HL-60 (cell line): ENCODE data around the gene PREB.

Experiments
- DNase-seq, 2 experiments: peaks; one replicate each; pipeline ENCODE4 v3.0.0-alpha.2; 2010 to 2020; ENCODE audit warnings: low read depth in 1 of 2, low spot score in 1 of 2
- H3K27ac ChIP-seq: fragments of 250-450 bp; sonication (Bioruptor Pico); replicated peaks from 2 replicates; pipeline ENCODE4 v1.5.1; 2020; ENCODE audit warnings: mild to moderate bottlenecking, moderate library complexity
- H3K27me3 ChIP-seq: fragments of 250-450 bp; sonication (Bioruptor Pico); 2 replicates; pipeline ENCODE4 v1.5.1; 2021; ENCODE audit warnings: mild to moderate bottlenecking, moderate library complexity; ENCODE audit not compliant: insufficient read depth, poor library complexity, severe bottlenecking
- H3K4me3 ChIP-seq: replicated peaks from 2 replicates; pipeline ENCODE4 v1.5.1; 2011; ENCODE audit warnings: mild to moderate bottlenecking, control low read depth, low read length; ENCODE audit not compliant: insufficient read depth
- GABPA ChIP-seq: IDR thresholded peaks from 2 replicates; pipeline ENCODE4 v1.6.1; 2012; ENCODE audit warnings: low read depth
- POLR2AphosphoS5 ChIP-seq: IDR thresholded peaks from 2 replicates; pipeline ENCODE4 v1.6.1; 2012; ENCODE audit warnings: low read depth
- SPI1 ChIP-seq: IDR thresholded peaks from 2 replicates; pipeline ENCODE4 v1.6.1; 2012; ENCODE audit warnings: low read depth, mild to moderate bottlenecking, borderline replicate concordance
- TF ChIP-seq, protein P1 (sequence below): IDR thresholded peaks from 2 replicates; pipeline ENCODE4 v1.6.1; 2012; ENCODE audit warnings: low read depth; ENCODE audit not compliant: insufficient replicate concordance
- TF ChIP-seq, protein P2 (sequence below): IDR thresholded peaks from one replicate; pipeline ENCODE4 v1.5.1; 2011; ENCODE audit warnings: low read length, control low read depth, inconsistent platforms; ENCODE audit not compliant: insufficient read depth

Gene PREB

DNA sequence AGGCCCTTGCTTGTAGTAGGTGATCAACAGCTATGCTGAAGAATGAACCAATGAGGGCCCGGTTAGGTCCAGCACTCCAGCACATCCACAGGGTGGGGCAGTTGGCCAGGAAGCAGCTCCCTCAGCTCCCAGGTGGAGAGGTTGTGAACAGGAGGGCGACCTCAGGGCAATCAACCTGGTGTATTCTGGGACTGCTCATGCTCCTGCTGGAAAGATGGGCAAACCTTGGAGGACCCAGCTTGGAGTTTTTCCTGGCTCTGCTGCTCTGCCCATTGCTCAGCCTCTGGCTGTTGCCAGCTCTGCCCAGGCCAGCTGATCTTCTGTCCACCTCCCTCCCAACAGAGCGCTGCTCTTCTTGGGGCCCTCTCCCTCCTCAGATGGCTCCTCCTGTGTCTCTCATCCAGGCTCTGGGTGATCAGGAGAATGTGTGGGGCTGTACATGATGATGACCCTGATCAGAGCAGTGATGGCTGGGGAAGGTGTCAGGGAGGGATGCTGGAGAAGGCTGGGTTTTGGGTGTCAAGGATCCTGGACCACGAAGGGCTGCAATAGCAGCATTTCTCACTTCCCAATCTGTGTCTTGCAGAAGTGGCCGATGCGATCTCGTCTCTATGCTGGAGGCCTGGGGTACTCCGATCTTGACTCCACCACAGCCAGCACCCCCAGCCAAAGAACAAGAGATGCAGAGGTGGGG lies 17.8 kb upstream of the PREB start:
- no peak for TF ChIP-seq GABPA
- TF ChIP-seq SPI1: no peak
- TF ChIP-seq, protein P1, sequence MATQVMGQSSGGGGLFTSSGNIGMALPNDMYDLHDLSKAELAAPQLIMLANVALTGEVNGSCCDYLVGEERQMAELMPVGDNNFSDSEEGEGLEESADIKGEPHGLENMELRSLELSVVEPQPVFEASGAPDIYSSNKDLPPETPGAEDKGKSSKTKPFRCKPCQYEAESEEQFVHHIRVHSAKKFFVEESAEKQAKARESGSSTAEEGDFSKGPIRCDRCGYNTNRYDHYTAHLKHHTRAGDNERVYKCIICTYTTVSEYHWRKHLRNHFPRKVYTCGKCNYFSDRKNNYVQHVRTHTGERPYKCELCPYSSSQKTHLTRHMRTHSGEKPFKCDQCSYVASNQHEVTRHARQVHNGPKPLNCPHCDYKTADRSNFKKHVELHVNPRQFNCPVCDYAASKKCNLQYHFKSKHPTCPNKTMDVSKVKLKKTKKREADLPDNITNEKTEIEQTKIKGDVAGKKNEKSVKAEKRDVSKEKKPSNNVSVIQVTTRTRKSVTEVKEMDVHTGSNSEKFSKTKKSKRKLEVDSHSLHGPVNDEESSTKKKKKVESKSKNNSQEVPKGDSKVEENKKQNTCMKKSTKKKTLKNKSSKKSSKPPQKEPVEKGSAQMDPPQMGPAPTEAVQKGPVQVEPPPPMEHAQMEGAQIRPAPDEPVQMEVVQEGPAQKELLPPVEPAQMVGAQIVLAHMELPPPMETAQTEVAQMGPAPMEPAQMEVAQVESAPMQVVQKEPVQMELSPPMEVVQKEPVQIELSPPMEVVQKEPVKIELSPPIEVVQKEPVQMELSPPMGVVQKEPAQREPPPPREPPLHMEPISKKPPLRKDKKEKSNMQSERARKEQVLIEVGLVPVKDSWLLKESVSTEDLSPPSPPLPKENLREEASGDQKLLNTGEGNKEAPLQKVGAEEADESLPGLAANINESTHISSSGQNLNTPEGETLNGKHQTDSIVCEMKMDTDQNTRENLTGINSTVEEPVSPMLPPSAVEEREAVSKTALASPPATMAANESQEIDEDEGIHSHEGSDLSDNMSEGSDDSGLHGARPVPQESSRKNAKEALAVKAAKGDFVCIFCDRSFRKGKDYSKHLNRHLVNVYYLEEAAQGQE: no peak
- no peak for TF ChIP-seq POLR2AphosphoS5
- TF ChIP-seq, protein P2, sequence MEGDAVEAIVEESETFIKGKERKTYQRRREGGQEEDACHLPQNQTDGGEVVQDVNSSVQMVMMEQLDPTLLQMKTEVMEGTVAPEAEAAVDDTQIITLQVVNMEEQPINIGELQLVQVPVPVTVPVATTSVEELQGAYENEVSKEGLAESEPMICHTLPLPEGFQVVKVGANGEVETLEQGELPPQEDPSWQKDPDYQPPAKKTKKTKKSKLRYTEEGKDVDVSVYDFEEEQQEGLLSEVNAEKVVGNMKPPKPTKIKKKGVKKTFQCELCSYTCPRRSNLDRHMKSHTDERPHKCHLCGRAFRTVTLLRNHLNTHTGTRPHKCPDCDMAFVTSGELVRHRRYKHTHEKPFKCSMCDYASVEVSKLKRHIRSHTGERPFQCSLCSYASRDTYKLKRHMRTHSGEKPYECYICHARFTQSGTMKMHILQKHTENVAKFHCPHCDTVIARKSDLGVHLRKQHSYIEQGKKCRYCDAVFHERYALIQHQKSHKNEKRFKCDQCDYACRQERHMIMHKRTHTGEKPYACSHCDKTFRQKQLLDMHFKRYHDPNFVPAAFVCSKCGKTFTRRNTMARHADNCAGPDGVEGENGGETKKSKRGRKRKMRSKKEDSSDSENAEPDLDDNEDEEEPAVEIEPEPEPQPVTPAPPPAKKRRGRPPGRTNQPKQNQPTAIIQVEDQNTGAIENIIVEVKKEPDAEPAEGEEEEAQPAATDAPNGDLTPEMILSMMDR: no peak
- no peak for DNase-seq
- Histone ChIP-seq H3K27ac (no peak overlapping the region), H3K27me3 (no peaks in the 10 kb centered on the region), H3K4me3 (no peak overlapping the region)

DNA sequence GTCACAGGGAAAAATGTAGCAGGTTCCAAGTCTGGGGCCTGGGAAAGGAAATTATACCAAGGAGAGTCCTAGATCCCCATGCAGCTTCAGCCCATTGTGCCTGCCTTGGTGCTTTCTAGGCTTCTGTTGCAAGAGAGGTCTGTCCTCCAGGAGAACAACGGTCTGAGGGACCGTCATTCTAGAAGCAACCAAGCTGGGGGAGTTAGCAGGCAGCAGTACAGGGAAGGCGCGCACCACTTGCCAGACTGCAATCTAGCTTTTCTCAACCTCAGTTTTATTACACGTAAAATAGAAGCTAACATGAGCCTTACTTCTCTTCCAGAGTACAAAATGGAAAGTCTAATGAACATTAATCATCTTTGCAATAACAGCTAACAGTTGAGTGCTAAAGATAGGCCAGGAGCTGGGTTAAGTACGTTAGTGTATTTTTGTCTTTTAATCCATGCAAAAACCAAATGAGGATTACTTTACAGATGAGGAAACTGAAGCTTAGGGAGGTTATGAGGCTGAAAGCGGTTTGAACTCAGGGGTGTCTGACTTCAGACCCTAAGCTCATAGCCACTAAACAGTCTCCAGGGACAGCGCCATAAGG lies 16.3 kb upstream of the PREB start:
- Histone ChIP-seq H3K27ac (no peak overlapping the region), H3K4me3 (no peak overlapping the region), H3K27me3 (no peaks in the 10 kb centered on the region)
- DNase-seq: no peak
- TF ChIP-seq, protein P2: no peak
- TF ChIP-seq GABPA (no peak), POLR2AphosphoS5 (no peak), SPI1 (no peak)
- TF ChIP-seq, protein P1: no peak

DNA sequence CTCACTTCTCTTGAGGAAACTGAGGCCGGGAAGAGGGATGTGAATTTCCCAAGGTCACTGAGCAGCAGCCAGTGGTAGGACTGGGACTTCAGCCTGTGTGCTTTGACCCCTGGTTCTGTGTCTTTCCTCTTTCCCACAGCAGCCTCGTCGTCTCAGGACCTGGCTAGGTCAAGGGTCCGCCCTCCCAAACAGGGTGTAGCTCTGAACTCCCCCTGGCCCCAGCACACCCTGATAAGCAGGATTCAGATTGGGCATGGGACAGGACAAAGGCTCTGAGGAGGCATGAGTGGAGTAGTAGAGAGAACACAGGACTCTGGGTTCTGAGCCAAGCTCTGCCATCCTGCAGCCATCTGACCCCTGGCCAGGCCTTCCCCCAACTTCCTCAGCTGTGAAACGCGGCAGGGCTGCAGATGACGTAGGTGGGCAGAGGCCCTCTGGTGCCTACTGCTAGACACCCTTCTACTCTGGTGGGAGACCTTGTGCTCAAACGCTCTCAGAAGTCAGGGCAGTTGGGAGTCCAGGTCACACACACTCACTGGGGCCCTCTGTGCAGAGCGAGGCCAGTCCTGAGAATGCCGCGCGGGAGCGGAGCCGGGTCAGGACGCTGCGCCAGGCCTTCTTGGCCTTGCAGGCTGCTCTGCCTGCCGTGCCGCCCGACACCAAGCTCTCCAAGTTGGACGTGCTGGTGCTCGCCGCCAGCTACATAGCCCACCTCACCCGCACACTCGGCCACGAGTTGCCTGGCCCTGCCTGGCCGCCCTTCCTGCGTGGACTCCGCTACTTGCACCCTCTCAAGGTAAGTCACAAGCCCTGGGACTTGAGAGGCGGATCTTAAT lies 15.4 kb upstream of the PREB start:
- DNase-seq: no peak
- no peak for TF ChIP-seq GABPA
- no peak for TF ChIP-seq SPI1
- no peak for TF ChIP-seq POLR2AphosphoS5
- TF ChIP-seq, protein P1: no peak
- TF ChIP-seq, protein P2: no peak
- Histone ChIP-seq H3K27ac (no peak overlapping the region), H3K27me3 (no peaks in the 10 kb centered on the region), H3K4me3 (no peak overlapping the region)
